ENCODE data around the gene RNF111. TPM values are rescaled to one million over a fixed set of nuclear protein-coding genes. Genes with fewer than 3 reads are reported as not detected.

RNF111 gene
- total RNA-seq, result 14.7 and 37.1 TPM in 2 replicates

DNA sequence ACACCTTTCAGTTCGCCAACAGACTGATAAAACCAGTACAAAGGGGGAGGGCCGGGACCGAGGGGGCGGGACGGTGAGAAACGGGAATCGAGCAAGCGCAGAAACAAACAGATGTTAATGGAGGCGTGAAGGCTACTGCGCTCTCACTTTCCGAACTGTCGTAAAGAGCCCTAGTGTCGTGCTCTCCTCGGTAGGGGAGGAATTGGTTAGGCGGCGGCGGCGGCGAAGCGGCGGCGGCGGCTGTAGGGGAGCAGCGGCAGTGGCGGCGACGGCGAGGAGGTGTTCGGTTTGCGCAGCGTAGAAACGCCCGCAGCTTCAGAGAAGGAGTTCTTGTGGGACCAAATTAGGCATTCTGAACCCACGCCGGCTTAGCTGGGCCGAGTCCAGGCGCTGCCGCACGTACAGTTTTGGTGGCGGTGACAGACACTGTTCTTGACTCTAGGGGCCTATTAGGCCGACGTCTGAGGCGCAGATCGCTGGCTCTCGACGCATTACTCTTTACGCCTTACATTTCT, at the start of gene RNF111:
Gene RNF111, plus strand, starts transcription at position 173 of the 515 bp plus-strand sequence. CDS start 43,160 bp downstream, outside the sequence.

DNA sequence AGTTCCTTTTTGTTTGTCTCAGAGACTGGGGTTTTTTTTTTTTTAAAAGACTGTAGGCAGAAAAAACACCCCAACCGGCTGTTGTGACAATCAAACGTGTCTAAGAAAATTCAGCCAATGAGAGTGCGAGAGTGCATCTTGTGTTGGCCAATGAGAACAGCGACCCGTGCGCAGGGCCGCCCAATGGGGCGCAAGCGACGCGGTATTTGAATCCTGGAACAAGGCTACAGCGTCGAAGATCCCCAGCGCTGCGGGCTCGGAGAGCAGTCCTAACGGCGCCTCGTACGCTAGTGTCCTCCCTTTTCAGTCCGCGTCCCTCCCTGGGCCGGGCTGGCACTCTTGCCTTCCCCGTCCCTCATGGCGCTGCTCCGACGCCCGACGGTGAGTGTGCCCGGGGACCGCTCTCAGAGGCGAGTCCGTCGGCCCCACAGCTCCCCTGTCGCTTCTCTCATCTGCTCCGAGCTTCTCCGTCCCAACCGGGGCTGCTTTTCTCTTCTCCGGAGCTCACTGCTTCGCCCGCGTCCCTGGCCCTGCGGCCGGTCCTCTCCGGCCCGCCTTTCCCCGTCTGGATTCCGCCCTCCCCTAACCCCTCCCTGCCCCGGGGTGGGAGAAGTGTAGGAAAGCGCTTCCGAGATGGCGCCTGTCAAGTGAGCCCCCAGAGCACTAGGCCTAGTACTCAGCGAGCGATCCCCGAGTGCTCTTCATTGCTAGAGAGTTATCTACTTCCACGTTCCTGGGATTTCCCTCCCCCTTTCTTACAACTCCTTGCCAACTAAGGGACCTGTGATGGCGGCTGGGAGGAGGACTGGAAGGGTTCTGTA, 117.7 kb downstream of the RNF111 start, which contains the start of gene CCNB2:
Gene CCNB2, plus strand, starts transcription at position 235 of the 821 bp plus-strand sequence. Its CDS starts 123 bp downstream, at position 358.

Other genes starting within 250 kb of the RNF111 start
- gene ADAM10, start 238.0 kb upstream of the RNF111 start, total RNA-seq, result 94.7 and 345 TPM in 2 replicates
- 12.0 and 13.8 TPM in 2 replicates for gene MINDY2, start 216.4 kb upstream of the RNF111 start, total RNA-seq
- 46.8 and 126 TPM in 2 replicates for gene SLTM, start 54.0 kb upstream of the RNF111 start, total RNA-seq
- gene CCNB2, start 117.5 kb downstream of the RNF111 start, total RNA-seq, result 18.7 and 31.2 TPM in 2 replicates
- not detected in 2 replicates for gene LDHAL6B, start 219.2 kb downstream of the RNF111 start, total RNA-seq

All from bladder microvascular endothelial cell (primary cell).